RCC 7860 (cell line): ENCODE data around the gene DNM1.
A peak's percentile ranks its signal among the peaks of the same experiment; 100 is the strongest.

ENCODE experiments used
- DNase-seq: peaks from one replicate; pipeline ENCODE4 v3.0.0-alpha.2; 2015; ENCODE audit warnings: low spot score
- FAIRE-seq: peaks from 2 replicates; lab custom pipeline; 2012; peaks lifted over from hg19 to GRCh38; lab: Jason Lieb, UNC

DNM1 gene

DNA sequence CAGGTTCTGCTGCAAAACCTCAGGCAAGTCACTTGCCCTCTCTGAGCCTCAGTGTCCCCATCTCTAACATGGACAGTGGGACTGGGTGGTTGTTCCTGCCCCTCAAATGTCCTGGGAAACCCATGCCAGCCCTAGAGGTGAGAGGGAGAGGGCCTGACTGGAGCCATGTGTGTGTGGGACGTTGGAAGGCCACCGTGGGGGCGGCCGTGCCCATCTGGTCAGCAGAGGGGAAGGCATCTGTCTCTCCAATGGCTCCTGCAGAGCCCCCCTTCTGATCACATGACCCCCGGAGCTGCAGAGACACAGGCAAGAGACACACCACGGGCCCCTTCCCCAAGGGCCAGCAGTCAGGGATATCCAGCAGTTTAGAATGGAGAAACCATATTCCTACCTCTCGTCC is 1.7 kb downstream of the DNM1 start:
- DNase-seq: no peak
- no peak for FAIRE-seq

DNA sequence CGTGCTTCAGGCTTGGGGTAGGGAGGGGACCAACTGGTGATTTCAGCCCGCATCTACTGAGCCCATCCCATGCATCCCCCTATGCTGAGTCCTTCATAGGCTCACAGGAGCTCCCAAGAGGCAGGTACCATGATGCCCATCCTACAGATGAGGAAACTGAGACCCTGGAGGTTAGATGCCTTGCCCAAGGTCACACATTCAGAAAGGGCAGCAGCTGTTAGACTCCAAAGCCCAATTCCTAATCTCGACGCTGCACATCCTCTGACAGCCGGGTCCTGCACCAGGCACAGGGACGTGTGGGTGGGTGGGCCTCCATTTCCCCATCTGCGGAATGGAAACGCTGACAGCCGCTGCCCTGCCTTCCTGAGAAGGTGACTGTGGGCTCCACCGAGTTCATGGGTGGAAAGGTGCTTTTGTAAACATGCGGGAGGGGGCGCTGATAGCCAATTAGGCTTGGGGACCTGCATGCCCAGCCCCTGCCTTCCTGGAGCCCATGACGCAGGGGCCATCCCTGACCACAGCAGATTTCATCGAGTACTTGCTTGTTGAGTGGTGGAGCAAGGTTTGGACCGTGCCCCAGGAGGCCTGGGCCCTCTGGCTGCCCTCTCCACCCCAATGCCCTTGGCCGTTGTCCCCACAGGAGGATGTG is 2.2 kb downstream of the DNM1 start:
- FAIRE-seq: no peak
- no peak for DNase-seq

DNA sequence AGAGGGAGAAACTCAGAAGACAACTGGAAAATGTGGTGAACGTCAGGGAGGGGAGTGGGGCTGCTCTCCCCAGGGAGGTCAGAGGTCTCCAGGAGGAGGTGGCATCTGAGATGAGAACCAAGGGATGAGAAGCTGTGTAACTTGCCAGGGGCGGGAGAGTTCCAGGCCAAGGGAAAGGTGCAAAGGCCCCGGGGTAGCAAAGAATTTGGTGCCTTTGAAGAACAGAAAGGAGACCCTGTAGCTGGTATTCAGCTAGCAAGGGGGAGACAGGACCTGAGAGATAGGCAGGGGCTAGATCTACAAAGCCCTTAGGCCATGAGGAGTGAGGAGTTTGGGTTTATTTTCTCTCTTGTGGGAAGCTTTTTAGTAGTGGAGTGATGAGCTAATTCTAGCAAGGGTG is 3.3 kb downstream of the DNM1 start:
- DNase-seq (no peak), FAIRE-seq (no peak)

DNA sequence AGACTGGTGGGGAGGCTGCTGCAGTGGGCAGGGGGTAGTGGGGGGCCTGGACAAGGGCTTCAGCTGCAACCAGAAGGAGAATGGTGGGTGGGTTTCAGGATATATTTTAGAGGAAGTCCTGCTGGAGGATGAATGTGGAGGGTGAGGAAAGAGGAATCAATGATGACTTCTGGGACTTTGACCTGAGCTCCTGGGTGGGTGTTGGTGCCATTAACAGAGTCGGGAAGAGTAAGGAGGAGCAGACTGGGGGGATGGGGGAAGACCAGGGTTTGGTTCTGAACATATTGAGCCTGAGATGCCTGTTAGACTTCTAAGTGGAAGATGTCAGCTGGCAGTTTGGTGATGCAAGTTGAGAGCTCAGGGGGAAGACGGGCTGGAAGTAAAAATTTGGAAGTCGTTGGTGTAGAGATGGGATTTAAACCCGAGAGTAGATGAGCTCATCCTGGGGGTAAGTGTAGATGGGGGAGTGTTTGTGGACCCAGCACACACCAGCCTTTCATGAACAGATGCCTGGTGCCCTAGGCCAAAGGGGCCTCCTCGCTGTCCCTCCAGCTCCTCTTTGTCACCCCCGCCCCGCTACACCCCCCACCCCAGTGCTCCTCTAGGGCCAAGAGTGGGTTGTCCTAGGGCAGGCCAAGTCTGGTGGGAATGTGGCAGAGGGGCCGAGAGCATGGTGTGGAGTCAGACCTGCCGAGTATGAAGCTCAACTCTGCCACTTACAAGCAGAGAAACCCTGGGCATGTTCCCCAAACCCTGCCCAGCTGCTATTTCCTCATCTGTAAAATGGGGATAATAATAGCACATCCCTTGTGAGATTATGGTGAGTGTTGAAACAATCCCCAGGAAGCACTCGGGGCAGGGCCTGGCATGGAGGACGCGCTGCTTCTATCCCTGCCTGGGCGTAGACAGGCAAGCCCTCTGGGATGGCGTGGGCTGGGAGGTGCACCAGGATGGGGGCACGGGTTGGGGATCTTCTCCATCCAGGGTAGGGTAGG is 4.0 kb downstream of the DNM1 start:
- DNase-seq (no peak), FAIRE-seq (no peak)

DNA sequence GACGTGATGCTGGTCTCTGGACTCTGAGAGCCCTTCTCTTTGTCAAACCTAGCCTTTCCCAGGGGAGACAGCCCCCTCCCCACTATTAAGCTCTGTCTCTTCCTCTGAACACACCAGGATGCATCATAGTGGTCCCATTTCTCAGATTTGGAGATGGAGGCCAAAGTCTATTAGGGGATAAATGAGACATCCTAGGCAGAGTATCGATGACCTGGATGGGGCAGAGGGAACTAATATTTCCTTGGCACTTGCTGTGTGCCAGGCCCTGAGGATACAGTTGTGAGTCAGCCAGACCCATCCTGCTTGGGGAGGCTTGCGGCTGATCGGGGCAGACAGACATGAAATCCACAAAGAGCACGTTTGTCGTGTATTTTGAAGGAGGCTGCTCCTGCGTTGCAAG is 5.2 kb downstream of the DNM1 start:
- no peak for DNase-seq
- no peak for FAIRE-seq

DNA sequence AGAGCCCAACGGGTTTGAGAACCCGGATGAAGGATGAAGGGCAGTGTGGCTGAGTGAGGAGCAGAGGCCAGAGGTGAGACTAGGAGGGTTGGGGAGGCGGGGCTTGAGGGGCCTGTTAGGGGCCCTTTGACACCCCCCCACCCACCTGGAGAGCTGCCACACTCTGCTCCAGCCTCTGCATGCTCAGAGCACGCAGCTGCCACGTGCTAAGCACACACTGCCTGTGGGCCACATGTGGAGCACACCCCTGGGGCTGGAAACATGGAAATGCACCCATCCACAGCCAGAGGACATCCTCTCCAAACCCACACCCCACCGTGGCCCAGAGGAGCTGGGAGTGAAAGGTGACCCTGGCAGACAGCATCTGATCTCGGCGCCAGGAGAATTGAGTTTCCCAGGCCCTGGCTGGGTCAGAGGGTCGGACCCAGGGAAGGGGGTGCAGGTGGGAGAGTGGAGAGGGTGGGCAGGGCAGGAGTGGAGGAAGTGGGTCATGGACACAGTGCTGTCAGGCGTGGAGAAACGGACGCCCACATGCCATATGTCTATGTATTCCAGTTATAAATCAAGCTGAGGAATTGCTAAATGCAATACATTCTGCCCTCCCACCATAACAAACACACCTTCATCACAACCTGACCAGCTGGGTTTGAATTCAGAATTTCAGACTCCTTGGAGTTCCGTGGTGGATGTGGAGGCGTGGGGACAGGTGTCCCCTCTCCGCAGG is 5.9 kb downstream of the DNM1 start:
- no peak for FAIRE-seq
- DNase-seq: no peak

DNA sequence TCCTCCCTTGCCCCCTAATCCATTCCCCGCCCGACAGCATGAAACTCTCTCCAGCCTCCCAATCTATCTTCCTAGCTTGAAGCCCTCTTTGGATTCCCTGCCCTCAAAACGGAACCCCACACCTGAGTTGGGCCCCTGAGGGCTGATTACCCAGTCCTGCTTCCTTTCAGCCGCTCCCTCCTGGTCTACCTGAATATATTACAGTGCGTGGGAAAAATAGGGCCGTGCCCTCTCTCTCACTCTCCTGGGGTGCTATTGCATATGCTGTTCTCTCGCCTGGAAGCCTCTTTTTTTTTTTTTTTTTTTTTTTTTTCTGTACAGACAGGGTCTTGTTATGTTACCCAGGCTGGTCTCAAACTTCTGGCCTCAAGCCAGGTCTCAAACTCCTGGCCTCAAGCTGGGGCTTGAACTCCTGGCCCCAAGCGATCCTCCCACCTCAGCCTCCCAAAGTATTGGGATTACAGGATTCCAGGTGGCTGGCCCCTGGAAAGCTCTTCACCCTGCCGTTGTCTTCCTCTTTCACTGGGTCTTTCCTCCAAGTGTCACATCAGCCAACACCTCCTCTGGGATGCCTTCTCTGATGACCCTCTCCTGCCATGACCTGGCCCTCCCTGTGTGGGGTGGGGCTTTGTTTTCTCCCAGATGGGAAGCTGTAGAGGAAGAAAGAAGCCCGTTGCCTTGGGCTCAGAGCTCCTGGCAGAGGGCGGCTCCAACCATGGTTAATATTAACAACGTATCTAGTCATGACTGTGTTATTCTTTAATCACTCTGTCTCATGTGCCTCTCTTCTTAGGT is 8.2 kb downstream of the DNM1 start:
- FAIRE-seq (peak; percentile 93), DNase-seq (peak; percentile 92)

DNA sequence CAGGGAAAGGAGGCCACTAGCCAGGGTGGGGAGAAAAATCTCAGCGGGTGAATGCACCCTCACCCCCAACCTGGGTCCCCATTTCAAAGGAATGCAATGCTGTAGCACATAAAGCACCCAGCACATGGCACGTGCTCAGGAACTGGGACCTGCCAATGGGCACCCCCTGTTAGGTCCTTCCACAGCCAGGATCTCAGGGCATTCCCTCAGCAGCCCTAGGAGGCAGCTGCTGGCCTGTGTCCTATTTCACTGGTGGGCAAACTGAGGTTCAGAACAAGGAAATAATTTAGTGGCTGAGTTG is 8.8 kb downstream of the DNM1 start:
- no peak for FAIRE-seq
- DNase-seq: no peak

DNA sequence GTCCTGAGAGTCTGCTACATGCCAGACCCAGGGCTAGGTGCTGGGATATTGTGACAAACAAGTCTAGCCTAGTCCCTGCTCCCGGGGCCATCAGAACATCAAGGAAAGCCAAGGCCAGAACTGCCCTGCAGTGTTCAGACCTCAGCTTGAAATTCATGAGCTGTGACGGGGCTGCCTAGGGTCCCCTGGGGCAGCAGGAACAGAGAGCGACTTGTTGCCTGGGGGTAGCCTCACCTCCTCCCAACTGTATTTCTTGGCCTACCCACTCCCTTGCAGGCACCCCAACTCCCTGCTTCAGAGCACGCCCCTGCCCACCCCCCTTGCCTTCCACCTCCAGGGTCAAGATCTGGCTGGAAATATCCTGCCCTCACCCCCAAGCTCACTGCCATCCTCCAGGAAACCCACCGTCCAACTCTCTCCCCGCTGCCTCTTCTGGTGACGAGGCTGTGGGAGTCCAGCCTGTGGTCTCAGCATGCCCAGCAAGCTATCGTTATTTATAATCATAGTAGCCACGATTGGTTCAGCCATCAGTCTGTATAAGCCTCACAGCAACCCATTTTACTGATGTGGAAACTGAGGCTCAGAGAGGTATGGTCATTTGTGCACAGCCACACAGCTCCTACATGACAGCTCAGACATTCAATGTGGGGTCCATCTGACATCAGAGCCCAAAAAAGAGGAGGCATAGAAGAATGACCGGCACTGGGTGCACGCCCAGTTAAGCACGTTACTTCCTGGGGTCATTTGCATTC is 10.7 kb downstream of the DNM1 start:
- FAIRE-seq (no peak), DNase-seq (no peak)

DNA sequence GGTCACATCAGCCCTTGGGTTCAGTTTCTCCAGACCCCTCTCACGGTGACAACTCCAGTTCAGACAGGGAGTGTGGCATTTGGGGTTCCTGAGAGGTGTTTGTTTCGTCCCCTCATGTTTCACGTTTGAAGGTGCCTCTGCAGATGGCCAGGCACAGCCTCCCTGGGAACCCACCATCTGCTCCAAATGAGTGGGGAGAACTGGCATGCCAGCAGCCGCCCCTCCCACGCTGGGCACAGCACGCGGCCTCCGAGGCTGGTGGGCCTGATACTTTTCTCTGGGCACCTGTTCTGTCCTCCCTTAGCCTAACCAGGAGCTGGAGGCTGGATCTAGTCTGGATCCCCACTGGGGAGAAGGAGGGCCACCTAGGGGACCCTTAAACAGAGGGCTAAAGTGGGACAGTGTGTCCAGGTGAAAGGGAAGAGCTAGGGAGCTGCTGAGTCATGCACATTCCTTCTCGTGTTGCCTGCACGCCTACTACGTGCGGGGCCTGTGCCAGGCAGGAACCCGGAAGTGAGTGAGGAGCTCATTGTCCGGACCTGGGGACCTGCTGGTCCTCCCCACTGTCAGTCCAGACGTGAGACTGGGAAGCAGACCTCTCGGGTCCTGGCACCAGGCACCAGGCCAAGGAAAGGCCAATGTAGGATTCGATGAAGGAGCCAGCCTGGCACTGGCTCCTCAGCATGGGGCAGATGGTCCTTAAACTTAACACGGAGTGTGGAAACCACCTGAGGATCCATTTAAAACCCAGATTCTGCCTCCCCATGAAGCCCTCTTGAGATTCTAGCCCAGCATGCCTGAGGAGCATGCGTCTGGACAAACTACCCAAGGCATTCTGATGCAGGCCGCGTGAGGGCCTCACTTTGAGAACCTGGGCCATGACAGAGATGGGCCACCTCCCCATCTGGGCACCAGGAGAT is 11.7 kb downstream of the DNM1 start:
- DNase-seq: peak; percentile 36
- no peak for FAIRE-seq

DNA sequence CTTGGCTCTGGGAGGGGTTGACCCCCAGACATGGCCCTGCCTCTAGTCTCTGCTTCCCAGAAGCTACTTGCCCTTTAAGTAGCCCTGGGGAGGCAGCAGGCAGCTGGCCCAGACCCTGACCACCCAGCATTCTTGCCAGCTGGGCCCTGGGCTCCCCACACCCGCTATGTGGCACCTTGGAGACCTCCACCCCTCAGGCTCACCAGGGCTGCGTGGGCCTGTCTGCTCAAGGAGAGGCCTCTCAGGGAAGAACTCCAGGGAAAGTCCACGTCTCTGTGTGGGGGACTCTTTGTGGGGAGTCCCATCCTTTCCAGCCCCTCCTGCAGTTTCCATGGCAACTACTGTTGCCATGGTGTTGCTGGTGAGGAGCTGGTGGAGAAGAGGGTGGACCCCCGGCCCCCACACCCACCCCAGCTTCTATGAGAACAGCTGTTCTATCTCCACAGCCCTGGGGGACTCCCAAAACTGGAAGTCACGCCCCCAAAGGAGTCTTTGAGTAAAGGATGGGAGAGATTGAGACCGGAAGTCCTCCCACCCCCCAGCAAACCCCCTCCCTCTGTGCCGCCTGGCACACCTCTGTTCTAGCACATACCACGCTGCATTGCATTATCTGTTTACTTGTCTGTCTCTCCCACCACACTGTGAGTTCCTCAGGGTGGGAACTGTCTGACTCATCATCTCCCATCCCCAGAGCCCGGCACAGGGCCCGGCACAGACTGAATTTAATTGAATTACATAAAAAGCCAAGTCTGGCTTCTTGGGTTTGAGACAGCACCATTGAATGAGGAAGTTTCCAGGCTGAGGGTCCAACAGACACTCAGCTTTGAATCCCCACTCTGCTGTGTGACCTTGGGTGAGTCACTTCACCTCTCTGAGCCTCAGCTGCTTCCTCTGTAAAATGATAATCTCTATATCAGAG is 12.6 kb downstream of the DNM1 start:
- DNase-seq (peak; percentile 81), FAIRE-seq (peak; percentile 64)

DNA sequence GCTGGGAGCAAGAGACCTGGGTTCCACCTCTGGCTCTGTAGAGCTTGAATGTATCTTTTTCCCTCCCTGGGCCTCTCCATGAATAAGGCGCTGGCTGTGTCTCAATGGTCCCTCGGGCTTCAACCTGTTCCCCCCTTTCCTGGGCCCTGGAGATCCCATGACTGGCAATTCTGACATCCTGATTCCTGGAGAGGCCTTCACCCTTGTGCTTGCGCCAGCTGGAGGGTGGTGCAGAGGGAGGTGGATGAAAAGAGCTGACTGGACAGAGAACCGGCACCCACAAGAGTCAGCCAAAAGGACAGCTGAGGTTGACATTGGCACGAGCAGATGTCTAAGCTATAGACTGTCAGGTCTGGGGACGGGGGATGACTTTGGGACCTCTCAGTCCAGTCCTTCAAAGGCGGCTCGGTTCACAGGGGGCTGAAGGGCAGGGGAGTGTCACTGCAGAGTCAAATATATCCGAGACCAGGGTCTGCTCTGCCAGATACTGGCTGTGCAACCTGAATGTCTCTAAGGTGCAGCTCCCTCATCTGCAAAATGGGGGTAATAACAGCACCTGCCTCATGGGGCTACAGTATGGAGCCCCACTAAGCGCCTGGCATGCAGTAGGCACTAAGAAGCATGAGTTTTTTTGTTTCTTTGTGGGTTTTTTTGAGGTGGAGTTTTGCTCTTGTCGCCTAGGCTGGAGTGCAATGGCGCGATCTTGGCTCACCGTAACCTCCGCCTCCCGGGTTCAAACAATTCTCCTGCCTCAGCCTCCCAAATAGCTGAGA is 13.8 kb downstream of the DNM1 start:
- no peak for DNase-seq
- no peak for FAIRE-seq

DNA sequence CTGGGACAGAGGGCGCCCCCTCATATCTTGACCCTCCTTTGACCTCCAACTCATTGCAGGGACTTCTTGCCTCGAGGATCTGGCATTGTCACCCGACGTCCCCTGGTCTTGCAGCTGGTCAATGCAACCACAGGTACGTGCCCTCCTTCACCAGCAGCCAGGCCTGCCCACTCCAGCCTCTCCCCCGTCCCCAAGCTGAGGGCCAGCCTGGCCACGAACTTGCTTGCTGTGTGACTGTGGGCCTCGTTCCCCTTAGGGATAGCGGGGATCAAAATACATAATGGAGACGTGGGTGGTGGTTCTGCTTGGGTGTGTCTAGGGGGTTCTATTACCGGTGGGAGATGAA is 15.0 kb downstream of the DNM1 start:
- FAIRE-seq: no peak
- no peak for DNase-seq

DNA sequence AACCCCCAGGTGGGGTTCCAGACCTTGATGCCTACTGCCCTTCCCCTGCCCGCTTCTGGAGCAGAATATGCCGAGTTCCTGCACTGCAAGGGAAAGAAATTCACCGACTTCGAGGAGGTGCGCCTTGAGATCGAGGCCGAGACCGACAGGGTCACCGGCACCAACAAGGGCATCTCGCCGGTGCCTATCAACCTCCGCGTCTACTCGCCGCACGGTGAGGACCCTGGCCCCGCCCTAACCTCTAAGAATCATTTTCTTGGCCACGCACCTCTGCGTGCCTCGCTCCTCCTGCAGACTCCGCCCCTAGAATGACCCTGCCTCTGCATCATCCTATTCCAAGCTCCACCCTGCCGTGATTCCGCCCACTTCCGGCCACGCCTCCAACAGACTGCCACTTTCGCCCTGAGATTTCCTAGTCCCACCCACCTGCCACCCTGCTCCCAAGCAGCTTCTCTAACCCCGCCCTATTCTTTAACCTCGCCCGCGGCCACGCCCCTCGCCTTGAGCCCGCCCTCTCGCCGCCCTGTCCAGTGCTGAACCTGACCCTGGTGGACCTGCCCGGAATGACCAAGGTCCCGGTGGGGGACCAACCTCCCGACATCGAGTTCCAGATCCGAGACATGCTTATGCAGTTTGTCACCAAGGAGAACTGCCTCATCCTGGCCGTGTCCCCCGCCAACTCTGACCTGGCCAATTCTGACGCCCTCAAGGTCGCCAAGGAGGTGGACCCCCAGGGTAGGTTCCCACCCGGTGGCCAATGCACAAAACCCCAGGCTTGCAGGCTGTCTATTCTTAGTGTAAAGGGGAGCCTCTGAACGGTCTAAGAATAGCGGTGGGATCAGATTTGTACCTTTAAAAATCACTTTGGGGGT is 15.6 kb downstream of the DNM1 start:
- no peak for DNase-seq

DNA sequence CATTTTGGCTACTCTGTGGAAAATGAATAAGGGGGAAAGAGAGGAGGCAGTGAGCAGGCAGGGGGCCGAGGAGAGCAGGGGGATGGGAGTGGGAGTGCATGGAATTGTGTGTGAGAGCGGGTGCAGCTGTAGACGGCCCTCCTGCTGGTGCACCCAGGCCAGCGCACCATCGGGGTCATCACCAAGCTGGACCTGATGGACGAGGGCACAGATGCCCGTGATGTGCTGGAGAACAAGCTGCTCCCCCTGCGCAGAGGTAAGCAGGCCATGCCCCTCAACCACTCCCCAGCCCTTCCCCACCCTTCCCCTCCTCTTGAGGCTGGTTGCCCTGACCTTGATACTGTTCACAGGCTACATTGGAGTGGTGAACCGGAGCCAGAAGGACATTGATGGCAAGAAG is 16.7 kb downstream of the DNM1 start:
- FAIRE-seq (no peak), DNase-seq (no peak)

More for the DNA sequence above, 15.6 kb downstream of the DNM1 start:
- FAIRE-seq: no peak

DNA sequence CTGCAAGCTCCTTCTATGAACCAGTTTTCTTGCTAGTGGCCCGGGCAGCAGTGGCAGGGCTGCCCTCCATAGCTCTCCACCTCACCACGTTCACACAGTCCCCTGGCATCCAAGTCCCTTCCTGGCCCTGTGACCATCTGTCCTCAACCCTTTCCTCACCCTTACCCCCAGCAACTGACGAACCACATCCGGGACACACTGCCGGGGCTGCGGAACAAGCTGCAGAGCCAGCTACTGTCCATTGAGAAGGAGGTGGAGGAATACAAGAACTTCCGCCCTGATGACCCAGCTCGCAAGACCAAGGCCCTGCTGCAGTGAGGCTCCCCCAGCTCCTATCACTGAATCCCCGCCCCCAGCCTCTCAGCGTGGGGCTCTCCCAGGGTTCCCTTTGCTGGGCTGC is 18.8 kb downstream of the DNM1 start:
- DNase-seq: no peak
- FAIRE-seq: no peak
